NCI-H2029 (cell line): Measurements from ENCODE around the gene SLC66A2.

Source experiments
- DNase-seq: peaks from one replicate; lab custom pipeline; 2025; lab: John Stamatoyannopoulos, UW

The SLC66A2 gene

GRCh38 chr18:79919089-79919488, 32.4 kb downstream of the SLC66A2 start:
- DNase-seq = no peak

- no peak for DNase-seq
Observed at GRCh38 chr18:79918615-79919011, 32.8 kb downstream of the SLC66A2 start.

- no peak for DNase-seq
Observed at GRCh38 chr18:79917853-79918614, 33.4 kb downstream of the SLC66A2 start.

GRCh38 chr18:79917169-79917852, 34.1 kb downstream of the SLC66A2 start:
- no peak for DNase-seq

- DNase-seq = no peak
Observed at GRCh38 chr18:79916546-79917168, 34.8 kb downstream of the SLC66A2 start.

GRCh38 chr18:79916128-79916494, 35.3 kb downstream of the SLC66A2 start:
- DNase-seq = no peak

- no peak for DNase-seq
Observed at GRCh38 chr18:79915161-79916127, 36.0 kb downstream of the SLC66A2 start.

GRCh38 chr18:79914614-79915160, 36.8 kb downstream of the SLC66A2 start:
- DNase-seq = no peak

- DNase-seq = no peak
Observed at GRCh38 chr18:79912994-79913831, 38.2 kb downstream of the SLC66A2 start.

- DNase-seq = no peak
Observed at GRCh38 chr18:79912409-79912991, 39.0 kb downstream of the SLC66A2 start.

- DNase-seq = no peak
Observed at GRCh38 chr18:79911344-79912270, 39.8 kb downstream of the SLC66A2 start.

GRCh38 chr18:79910563-79911343, 40.7 kb downstream of the SLC66A2 start:
- no peak for DNase-seq

- DNase-seq = no peak
Observed at GRCh38 chr18:79906706-79907105, 44.7 kb downstream of the SLC66A2 start.

- DNase-seq = no peak
Observed at GRCh38 chr18:79905993-79906392, 45.5 kb downstream of the SLC66A2 start.

- no peak for DNase-seq
Observed at GRCh38 chr18:79905389-79905911, 46.0 kb downstream of the SLC66A2 start.

GRCh38 chr18:79904357-79905147, 46.9 kb downstream of the SLC66A2 start:
- DNase-seq = no peak

- no peak for DNase-seq
Observed at GRCh38 chr18:79903787-79904356, 47.6 kb downstream of the SLC66A2 start.
